Measurements from ENCODE around the gene FXYD1. TPM values are rescaled to one million over a fixed set of nuclear protein-coding genes. Genes with fewer than 3 reads are reported as not detected.
"Not testable (repeated sequence)": the region's sequence is repeated elsewhere in the genome, so short reads cannot be mapped to it uniquely, and the experiment has no call there.

FXYD1 gene
- total RNA-seq, 1 experiment from 2014 or later = not detected

DNA sequence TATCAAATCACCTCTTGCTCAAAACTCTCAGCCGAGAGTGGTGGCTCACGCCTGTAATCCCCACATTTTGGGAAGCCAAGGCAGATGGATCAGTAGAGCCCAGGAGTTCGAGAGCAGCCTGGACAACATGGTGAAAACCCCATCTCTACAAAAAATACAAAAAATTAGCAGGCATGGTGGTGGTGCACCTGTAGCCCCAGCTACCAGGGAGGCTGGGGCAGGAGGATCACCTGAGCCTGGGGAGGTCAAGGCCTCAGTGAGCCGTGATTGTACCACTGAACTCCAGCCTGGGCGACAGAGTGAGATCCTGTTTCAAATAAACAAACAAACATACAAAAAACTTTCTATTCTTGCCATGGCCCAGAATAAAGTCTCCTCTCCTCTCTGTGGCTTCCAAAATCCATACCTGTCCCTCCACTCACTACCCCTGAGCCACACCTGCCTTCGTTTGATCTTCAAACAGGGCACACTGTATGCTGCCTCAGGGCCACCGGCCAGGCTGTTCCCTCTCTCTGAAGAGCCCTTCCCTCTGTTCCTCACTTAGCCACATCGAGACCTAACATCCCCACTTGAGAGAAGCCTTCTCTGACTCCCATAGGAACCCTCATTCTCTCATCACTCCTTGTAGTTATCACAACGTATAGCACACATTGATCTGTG, 10.1 kb upstream of the FXYD1 start:
- Histone ChIP-seq H3K27ac (ENCODE audit: low read depth, low read length, poor library complexity, severe bottlenecking) (no peak overlapping the region), H3K4me3 (ENCODE audit: low read depth, low read length, poor library complexity, severe bottlenecking) (no peak overlapping the region), H3K9me3 (ENCODE audit: low read depth, low read length, poor library complexity, severe bottlenecking) (no peaks in the 10 kb centered on the region), H3K4me1 (ENCODE audit: insufficient read depth, low read length, poor library complexity, severe bottlenecking) (peaks cover 11% of the 10 kb centered on the region), H3K36me3 (ENCODE audit: insufficient read depth, low read length, poor library complexity, severe bottlenecking) (no peaks in the 10 kb centered on the region), H3K27me3 (replicated peaks; ENCODE audit: insufficient read depth, low read depth, low read length, poor library complexity) (no peaks in the 10 kb centered on the region)
- no TSS peak for BruUV-seq (replicated peaks)
- CTCF ChIA-PET = no interaction called here
- no peak for TF ChIP-seq EZH2 (IDR thresholded peaks at IDR 0.05; ENCODE audit: borderline replicate concordance, low read depth, low read length, poor library complexity, severe bottlenecking)
- TF ChIP-seq, protein P1, sequence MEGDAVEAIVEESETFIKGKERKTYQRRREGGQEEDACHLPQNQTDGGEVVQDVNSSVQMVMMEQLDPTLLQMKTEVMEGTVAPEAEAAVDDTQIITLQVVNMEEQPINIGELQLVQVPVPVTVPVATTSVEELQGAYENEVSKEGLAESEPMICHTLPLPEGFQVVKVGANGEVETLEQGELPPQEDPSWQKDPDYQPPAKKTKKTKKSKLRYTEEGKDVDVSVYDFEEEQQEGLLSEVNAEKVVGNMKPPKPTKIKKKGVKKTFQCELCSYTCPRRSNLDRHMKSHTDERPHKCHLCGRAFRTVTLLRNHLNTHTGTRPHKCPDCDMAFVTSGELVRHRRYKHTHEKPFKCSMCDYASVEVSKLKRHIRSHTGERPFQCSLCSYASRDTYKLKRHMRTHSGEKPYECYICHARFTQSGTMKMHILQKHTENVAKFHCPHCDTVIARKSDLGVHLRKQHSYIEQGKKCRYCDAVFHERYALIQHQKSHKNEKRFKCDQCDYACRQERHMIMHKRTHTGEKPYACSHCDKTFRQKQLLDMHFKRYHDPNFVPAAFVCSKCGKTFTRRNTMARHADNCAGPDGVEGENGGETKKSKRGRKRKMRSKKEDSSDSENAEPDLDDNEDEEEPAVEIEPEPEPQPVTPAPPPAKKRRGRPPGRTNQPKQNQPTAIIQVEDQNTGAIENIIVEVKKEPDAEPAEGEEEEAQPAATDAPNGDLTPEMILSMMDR (conservative IDR thresholded peaks at IDR 0.05; ENCODE audit: low read depth, low read length) = no peak
- no peak for DNase-seq (ENCODE audit: low spot score)
- POLR2A ChIA-PET (ENCODE audit: low non-redundant PET) = no interaction called here
- intact Hi-C loops (cut with micrococcal nuclease; ENCODE audit: unreplicated experiment) = no loop called here

- H3K4me3 ChIP-seq (ENCODE audit: low read depth, low read length, poor library complexity, severe bottlenecking); H3K9me3 ChIP-seq (ENCODE audit: low read depth, low read length, poor library complexity, severe bottlenecking); DNase-seq (ENCODE audit: low spot score); BruUV-seq (replicated peaks); intact Hi-C loops (cut with micrococcal nuclease; ENCODE audit: unreplicated experiment); H3K36me3 ChIP-seq (ENCODE audit: insufficient read depth, low read length, poor library complexity, severe bottlenecking); H3K4me1 ChIP-seq (ENCODE audit: insufficient read depth, low read length, poor library complexity, severe bottlenecking); H3K27me3 ChIP-seq (replicated peaks; ENCODE audit: insufficient read depth, low read depth, low read length, poor library complexity); POLR2A ChIA-PET (ENCODE audit: low non-redundant PET); H3K27ac ChIP-seq (ENCODE audit: low read depth, low read length, poor library complexity, severe bottlenecking); CTCF ChIA-PET: not testable (repeated sequence)
These were observed 8.8 kb upstream of the FXYD1 start for GRCh38 chr19:35129724-35130274.

GRCh38 chr19:35130761-35131720, 7.6 kb upstream of the FXYD1 start:
- intact Hi-C loops (cut with micrococcal nuclease; ENCODE audit: unreplicated experiment) = no loop called here
- H3K27ac ChIP-seq (ENCODE audit: low read depth, low read length, poor library complexity, severe bottlenecking) = no peak overlapping the region
- ChIA-PET POLR2A (ENCODE audit: low non-redundant PET) (no interaction called here), CTCF (no interaction called here)
- no peaks in the 10 kb centered on the region for H3K9me3 ChIP-seq (ENCODE audit: low read depth, low read length, poor library complexity, severe bottlenecking)
- no peaks in the 10 kb centered on the region for H3K4me1 ChIP-seq (ENCODE audit: insufficient read depth, low read length, poor library complexity, severe bottlenecking)
- no peaks in the 10 kb centered on the region for H3K27me3 ChIP-seq (replicated peaks; ENCODE audit: insufficient read depth, low read depth, low read length, poor library complexity)
- no peaks in the 10 kb centered on the region for H3K36me3 ChIP-seq (ENCODE audit: insufficient read depth, low read length, poor library complexity, severe bottlenecking)
- DNase-seq (ENCODE audit: low spot score) = no peak
- H3K4me3 ChIP-seq (ENCODE audit: low read depth, low read length, poor library complexity, severe bottlenecking) = no peak overlapping the region
- no peak for TF ChIP-seq EZH2 (IDR thresholded peaks at IDR 0.05; ENCODE audit: borderline replicate concordance, low read depth, low read length, poor library complexity, severe bottlenecking)
- TF ChIP-seq, protein P1 (conservative IDR thresholded peaks at IDR 0.05; ENCODE audit: low read depth, low read length) = no peak
- no TSS peak for BruUV-seq (replicated peaks)

Measured in A673 (cell line).